GM10266 (cell line): ENCODE measurements around the gene NRF1.
"Not testable (repeated sequence)": the region's sequence is repeated elsewhere in the genome, so short reads cannot be mapped to it uniquely, and the experiment has no call there.

Experiments
- DNase-seq: peaks from one replicate; pipeline ENCODE4 v3.0.0; 2012; ENCODE audit errors: extremely low spot score
- TF ChIP-seq, protein P1 (sequence below): IDR thresholded peaks from 2 replicates; pipeline ENCODE4 v1.5.1; 2012; ENCODE audit warnings: mild to moderate bottlenecking, low read depth; ENCODE audit not compliant: control insufficient read depth, insufficient read depth; ENCODE audit errors: missing control alignments

Gene NRF1

DNA sequence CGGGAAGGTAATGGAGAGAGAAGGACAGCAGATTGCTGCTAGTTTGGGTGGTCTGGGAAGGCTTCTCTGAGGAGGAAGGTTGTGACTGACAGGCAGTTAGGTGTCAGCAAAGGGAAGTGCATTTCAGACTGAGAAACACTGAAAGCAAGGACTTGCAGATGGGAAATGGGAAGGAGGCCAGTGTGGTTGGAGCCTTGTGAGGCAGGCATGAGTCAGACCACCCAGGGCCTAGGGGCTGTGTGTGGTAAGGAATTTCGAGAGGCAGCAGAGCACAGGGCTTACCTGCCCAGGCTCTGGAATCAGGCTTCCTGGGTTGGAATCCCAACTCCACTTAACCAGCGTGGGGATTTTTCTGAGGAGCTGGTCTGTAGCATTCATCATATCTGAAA lies 53.5 kb downstream of the NRF1 start:
- TF ChIP-seq, protein P1, sequence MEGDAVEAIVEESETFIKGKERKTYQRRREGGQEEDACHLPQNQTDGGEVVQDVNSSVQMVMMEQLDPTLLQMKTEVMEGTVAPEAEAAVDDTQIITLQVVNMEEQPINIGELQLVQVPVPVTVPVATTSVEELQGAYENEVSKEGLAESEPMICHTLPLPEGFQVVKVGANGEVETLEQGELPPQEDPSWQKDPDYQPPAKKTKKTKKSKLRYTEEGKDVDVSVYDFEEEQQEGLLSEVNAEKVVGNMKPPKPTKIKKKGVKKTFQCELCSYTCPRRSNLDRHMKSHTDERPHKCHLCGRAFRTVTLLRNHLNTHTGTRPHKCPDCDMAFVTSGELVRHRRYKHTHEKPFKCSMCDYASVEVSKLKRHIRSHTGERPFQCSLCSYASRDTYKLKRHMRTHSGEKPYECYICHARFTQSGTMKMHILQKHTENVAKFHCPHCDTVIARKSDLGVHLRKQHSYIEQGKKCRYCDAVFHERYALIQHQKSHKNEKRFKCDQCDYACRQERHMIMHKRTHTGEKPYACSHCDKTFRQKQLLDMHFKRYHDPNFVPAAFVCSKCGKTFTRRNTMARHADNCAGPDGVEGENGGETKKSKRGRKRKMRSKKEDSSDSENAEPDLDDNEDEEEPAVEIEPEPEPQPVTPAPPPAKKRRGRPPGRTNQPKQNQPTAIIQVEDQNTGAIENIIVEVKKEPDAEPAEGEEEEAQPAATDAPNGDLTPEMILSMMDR = no peak
- no peak for DNase-seq

DNA sequence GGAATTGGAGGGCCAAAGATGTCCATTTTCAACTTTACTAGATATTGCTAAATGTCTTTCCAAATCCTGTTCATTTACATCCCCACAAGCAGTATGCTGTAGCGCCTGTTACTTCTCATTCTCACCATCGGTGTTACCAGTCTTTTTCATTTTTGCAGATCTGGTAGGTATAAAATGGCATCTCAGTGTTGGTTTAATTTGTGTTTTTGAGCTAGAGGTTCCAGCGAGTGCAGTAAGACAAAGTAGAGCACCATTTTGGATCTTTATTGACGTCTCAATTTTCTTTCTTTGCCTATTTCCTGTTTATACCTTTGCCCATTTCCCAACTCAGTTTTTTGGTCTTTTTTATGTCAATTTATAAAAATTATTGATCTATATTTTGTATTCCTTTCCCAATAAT lies 55.6 kb downstream of the NRF1 start:
- DNase-seq = no peak
- TF ChIP-seq, protein P1 = no peak

DNA sequence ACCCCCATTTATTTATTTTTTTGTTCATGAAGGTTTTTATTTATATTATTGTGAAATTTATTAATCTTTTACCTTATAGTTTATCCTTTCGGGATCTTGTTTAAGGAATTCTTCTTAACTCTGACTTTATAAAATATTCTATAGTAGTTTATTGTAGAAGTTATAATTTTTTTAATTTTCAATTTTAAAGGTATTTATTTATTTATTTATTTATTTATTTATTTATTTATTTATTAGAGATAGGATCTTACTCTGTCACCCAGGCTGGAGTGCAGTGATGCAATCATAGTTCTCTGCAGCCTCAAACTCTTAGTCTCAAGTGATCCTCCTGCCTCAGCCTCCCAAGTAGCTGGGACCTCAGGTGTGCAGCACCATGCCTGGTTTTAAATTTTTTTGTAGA lies 56.0 kb downstream of the NRF1 start:
- TF ChIP-seq, protein P1 = no peak
- no peak for DNase-seq

DNA sequence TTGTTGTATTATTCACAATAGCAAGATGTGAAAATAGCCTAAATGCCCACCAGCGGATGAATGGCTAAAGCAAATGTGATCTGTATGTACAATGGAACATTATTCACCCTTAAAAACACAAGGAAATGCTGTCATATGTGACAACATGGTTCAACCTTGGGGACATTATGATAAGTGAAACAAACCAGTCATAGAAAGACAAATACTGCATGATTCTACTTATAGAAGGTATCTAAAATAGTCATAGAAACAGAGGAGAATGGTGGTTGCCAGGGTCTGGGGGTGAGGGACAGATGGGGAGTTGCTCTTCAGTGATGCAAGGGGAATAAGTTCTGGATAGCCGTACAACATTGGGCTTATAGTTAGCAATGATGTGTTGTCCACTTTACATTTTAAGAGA lies 58.4 kb downstream of the NRF1 start:
- no peak for DNase-seq
- TF ChIP-seq, protein P1 = no peak

DNA sequence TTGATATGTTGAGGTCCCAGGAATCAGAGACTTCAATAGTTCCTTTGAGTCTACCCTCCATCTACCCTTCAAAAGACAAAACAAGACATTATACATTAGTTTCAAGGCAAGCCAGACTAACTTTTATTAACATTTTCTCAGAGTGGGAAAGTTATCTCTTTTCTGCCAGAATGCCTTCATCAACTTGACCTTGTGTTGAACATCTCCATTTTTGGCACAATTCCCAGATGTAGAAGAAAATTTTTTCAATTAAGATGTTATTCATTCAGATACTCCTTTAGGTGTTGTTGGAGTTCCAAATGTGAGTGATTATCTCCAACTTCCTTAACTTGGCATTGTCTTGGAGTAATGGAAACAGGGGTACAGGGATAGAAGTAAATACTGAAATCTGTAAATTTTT lies 59.1 kb downstream of the NRF1 start:
- TF ChIP-seq, protein P1 = no peak
- DNase-seq = no peak

DNA sequence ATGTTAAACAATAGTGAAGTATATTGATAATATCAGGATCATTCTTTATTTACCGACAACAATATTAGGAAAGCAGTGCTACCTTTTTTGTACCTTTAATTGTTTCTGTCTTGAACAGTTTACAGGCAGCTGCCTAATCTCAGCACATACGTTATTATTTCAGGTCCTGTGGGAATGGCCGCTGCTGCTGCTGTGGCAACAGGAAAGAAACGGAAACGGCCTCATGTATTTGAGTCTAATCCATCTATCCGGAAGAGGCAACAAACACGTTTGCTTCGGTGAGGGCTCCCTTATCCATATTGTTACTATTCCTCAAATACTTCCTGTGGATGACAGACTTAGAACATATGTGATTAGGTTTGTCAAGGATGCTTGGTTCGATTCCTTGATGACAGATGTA lies 59.7 kb downstream of the NRF1 start:
- TF ChIP-seq, protein P1 = no peak
- no peak for DNase-seq

DNA sequence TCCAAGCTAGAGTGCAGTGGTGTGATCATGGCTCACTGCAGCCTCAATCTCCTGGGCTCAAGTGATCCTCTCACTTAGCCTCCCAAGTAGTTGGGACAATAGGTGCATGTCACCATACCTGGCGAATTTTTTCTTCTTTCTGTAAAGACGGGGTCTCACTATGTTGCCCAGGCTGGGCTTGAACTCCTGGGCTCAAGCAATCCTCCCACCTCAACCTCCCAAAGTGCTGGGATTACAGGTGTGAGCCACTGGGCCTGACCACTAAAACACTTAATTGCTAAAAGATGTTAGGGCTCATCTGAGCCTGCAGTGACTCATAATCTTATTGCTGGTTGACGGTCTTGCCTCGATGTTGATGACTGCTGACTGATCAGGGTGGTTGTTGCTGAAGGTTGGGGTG lies 63.0 kb downstream of the NRF1 start:
- DNase-seq = not testable (repeated sequence)

DNA sequence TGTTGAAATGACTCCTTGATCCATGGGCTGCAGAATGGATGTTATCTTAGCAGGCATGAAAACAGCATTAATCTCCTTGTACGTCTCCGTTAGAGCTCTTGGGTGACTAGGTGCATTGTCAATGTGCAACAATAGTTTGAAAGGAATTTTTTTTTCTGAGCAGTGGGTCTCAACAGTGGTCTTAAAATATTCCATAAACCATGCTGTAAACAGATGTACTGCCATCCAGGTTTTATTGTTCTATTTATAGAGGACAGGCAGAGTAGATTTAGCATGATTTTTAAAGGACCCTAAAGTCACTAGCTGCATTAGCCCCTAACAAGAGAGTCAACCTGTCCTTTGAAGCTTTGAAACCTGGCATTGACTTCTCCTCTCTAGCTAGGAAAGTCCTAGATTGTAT lies 64.0 kb downstream of the NRF1 start:
- TF ChIP-seq, protein P1 = no peak
- DNase-seq = no peak
